K562 (cell line): ENCODE measurements around the gene GCN1. TPM values are rescaled to one million over a fixed set of nuclear protein-coding genes. Genes with fewer than 3 reads are reported as not detected.
A peak's percentile ranks its signal among the peaks of the same experiment; 100 is the strongest.

ENCODE experiments used
- CAMTA2 ChIP-seq: fragments of 250-450 bp; sonication (Bioruptor Pico); conservative IDR thresholded peaks from 2 replicates; pipeline ENCODE4 v1.5.1; 2022
- CCNT2 ChIP-seq: IDR thresholded peaks from 2 replicates; pipeline ENCODE4 v1.6.1; 2011; ENCODE audit warnings: borderline replicate concordance, low read depth, mild to moderate bottlenecking, moderate library complexity, mixed read lengths, low read length; ENCODE audit not compliant: insufficient read length; ENCODE audit errors: extremely low read depth
- ESRRB ChIP-seq: fragments of 250-450 bp; sonication (Bioruptor Pico); IDR thresholded peaks from 2 replicates; pipeline ENCODE4 v1.5.0; 2020; ENCODE audit warnings: mild to moderate bottlenecking, moderate library complexity, borderline replicate concordance
- ETV1 ChIP-seq: fragments of 450-650 bp; conservative IDR thresholded peaks from 2 replicates; pipeline ENCODE4 v1.6.1; 2016; ENCODE audit warnings: missing genetic modification characterization, control low read depth, low read depth, missing compliant biosample characterization
- FOS ChIP-seq: IDR thresholded peaks from 3 replicates; pipeline ENCODE4 v1.6.1; 2011; ENCODE audit not compliant: insufficient read length; ENCODE audit errors: extremely low read depth
- HMGN3 ChIP-seq: IDR thresholded peaks from 2 replicates; pipeline ENCODE4 v1.6.1; 2011; ENCODE audit warnings: borderline replicate concordance, low read depth, mild to moderate bottlenecking, mixed read lengths, low read length; ENCODE audit not compliant: insufficient read length; ENCODE audit errors: extremely low read depth
- KDM5B ChIP-seq: fragments of 200-600 bp; sonication (generic); IDR thresholded peaks from 2 replicates; pipeline ENCODE4 v1.6.1; 2012; ENCODE audit warnings: low read depth, mild to moderate bottlenecking, moderate library complexity, low read length, control low read depth, inconsistent platforms; ENCODE audit not compliant: insufficient replicate concordance
- PHF21A ChIP-seq: fragments of 450-650 bp; IDR thresholded peaks from 2 replicates; pipeline ENCODE4 v1.6.1; 2017; ENCODE audit warnings: low read depth, borderline replicate concordance
- SLC30A9 ChIP-seq: fragments of 250-450 bp; sonication (Bioruptor Pico); IDR thresholded peaks from 2 replicates; pipeline ENCODE4 v1.8.0; 2022; ENCODE audit warnings: mild to moderate bottlenecking, moderate library complexity
- SUPT5H ChIP-seq: fragments of 450-650 bp; IDR thresholded peaks from 2 replicates; pipeline ENCODE4 v1.6.1; 2016
- ZBTB11 ChIP-seq, 3 experiments: fragments of 200-800 bp in 1 of 3; fragments of 250-450 bp in 1 of 3; fragments of 450-650 bp in 1 of 3; sonication (Bioruptor Pico) in 1 of 3; sonication (Bioruptor generic) in 1 of 3; formaldehyde crosslinking in 1 of 3; IDR thresholded peaks; 2 replicates each; pipeline versions ENCODE4 v1.6.1 to v1.8.0; 2016 to 2022; ENCODE audit warnings: mild to moderate bottlenecking in 2 of 3, missing genetic modification characterization in 2 of 3, missing compliant biosample characterization in 1 of 3, moderate library complexity in 1 of 3
- ZBTB43 ChIP-seq: sonication (generic); formaldehyde crosslinking; IDR thresholded peaks from 2 replicates; pipeline ENCODE4 v1.8.0; 2023; ENCODE audit warnings: mild to moderate bottlenecking, missing genetic modification reagents
- ZBTB5 ChIP-seq: fragments of 450-650 bp; IDR thresholded peaks from 2 replicates; pipeline ENCODE4 v1.6.1; 2017; ENCODE audit warnings: antibody characterized with exemption
- ZC3H4 ChIP-seq: sonication (generic); formaldehyde crosslinking; IDR thresholded peaks from 2 replicates; pipeline ENCODE4 v1.9.0; 2021; ENCODE audit warnings: missing genetic modification reagents, borderline replicate concordance
- ZNF444 ChIP-seq: fragments of 250-450 bp; sonication (Bioruptor Pico); IDR thresholded peaks from 2 replicates; pipeline ENCODE4 v1.4.0; 2020; ENCODE audit warnings: mild to moderate bottlenecking, moderate library complexity
- ZNF445 ChIP-seq: fragments of 250-450 bp; sonication (Bioruptor Pico); IDR thresholded peaks from 2 replicates; pipeline ENCODE4 v1.4.0; 2020; ENCODE audit warnings: low read depth, mild to moderate bottlenecking, moderate library complexity
- ZNF507 ChIP-seq: conservative IDR thresholded peaks from 2 replicates; pipeline ENCODE4 v1.6.1; 2017; ENCODE audit warnings: missing genetic modification characterization, missing compliant biosample characterization
- polyA plus RNA-seq, 8 experiments: library from polyadenylated mRNA; depleted of rRNA in 4 of 8; stranded (reverse) in 5 of 8; unstranded in 3 of 8; fragments of >200 nt; fragmentation: Nextera tagmentation in 2 of 8; fragmentation: Illumina TruSeq in 1 of 8; extraction: Ambion mirVana in 2 of 8; extraction: Trizol in 1 of 8; gene quantifications; 2 replicates each; pipeline versions ENCODE4 v1.2.1 to v1.2.3, GENCODE V29; 2011 to 2014; ENCODE audit warnings: inconsistent platforms in 1 of 8, missing spikeins in 1 of 8
- total RNA-seq, 7 experiments: library from RNA; depleted of rRNA in 6 of 7; stranded (reverse); fragments of >200 nt in 6 of 7; fragmentation: Illumina TruSeq in 2 of 7; extraction: Trizol in 2 of 7; gene quantifications; 2 replicates each; pipeline versions ENCODE4 v1.2.1 to v1.2.3, GENCODE V29; 2011 to 2021; ENCODE audit warnings: low replicate concordance in 1 of 7
- TF ChIP-seq, protein P1 (sequence below): fragments of 200-800 bp; sonication (Bioruptor generic); IDR thresholded peaks from 2 replicates; pipeline ENCODE4 v1.6.1; 2017; ENCODE audit warnings: missing genetic modification characterization, missing compliant biosample characterization

GCN1 gene
- total and polyA plus RNA-seq, 9 of the 15 experiments (the other 6 are each of a cell fraction or from before 2014, with no cell fraction given): 11.9 to 190 (median 51.7) TPM

DNA sequence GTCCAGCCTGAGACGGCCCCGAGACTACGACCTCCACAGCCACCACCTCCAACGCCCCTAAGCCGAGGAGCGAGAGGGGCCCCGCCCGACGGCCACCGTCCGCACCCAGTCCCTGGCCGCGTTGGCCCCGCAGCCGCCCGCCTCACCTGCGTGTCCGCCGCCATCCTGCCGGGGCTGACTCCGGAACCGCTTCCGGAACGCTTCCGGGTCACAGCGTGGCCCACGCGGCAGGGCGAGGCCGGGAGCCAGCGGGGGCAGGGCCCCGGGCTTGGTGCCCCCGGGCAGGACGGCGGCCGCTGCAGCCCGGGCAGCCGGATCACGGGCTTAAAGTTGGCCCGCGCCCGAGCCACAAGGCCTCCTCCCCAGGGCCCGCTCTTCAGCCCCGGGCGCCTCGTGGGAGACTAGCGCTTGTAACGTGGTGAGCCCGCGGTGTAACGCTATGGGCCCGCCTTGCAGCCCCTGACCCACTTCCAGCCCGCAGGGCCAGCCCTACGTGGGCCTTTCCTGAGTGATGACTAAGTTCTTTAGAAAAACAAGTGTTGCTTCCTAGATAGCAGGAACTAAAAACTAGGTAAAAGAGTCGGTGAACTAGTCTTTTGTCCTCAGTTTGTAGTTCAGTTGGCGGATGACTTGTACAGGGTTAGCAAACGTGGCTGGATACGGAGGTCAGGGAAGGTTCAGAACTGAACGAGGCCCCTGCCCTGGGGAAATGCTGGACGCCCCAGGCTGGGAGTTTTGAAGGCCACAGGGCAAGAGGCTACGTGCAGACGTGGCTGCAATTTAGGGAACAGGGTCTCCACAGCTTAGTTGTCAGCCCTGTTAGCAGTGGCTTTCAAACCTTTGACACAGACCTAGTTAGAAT, at the start of gene GCN1 (continued):
- TF ChIP-seq ESRRB (CRISPR knock-in tag): no peak
- peak; percentile 62; the same call in 1 of the 2 replicates for TF ChIP-seq ZC3H4 (CRISPR knock-in tag)
- TF ChIP-seq SLC30A9: no peak
- TF ChIP-seq ZBTB43: no peak
- peak; percentile 34; the same call in 1 of the 2 replicates for TF ChIP-seq CAMTA2 (CRISPR knock-in tag)
- TF ChIP-seq KDM5B: peak; percentile 91
- peak; percentile 86 for TF ChIP-seq CCNT2
- TF ChIP-seq FOS: no peak
- peak in 1 of 3 experiments; percentile 76; a peak in 2 of 6 replicates for TF ChIP-seq ZBTB11 (CRISPR knock-in tag; IDR thresholded peaks at IDR 0.05)
- TF ChIP-seq ZNF445 (CRISPR knock-in tag): 0 out of 2 replicates have a peak, but pooled peaks have one; percentile 60
- peak; percentile 79 for TF ChIP-seq SUPT5H
- TF ChIP-seq ETV1: no peak
- no peak for TF ChIP-seq ZBTB5
- no peak for TF ChIP-seq ZNF444 (CRISPR knock-in tag)
- TF ChIP-seq, protein P1, sequence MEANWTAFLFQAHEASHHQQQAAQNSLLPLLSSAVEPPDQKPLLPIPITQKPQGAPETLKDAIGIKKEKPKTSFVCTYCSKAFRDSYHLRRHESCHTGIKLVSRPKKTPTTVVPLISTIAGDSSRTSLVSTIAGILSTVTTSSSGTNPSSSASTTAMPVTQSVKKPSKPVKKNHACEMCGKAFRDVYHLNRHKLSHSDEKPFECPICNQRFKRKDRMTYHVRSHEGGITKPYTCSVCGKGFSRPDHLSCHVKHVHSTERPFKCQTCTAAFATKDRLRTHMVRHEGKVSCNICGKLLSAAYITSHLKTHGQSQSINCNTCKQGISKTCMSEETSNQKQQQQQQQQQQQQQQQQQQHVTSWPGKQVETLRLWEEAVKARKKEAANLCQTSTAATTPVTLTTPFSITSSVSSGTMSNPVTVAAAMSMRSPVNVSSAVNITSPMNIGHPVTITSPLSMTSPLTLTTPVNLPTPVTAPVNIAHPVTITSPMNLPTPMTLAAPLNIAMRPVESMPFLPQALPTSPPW (CRISPR knock-in tag): peak; percentile 68; the same call in 1 of the 2 replicates
- TF ChIP-seq HMGN3: peak; percentile 78
- TF ChIP-seq ZNF507: no peak
- 0 out of 2 replicates have a peak, but pooled peaks have one; percentile 16 for TF ChIP-seq PHF21A
